ENCODE measurements around the gene BTBD10. TPM values are rescaled to one million over a fixed set of nuclear protein-coding genes. Genes with fewer than 3 reads are reported as not detected.

Gene BTBD10
- 10 to 100 TPM; 16.1 to 24.9 TPM for polyA plus RNA-seq

DNA sequence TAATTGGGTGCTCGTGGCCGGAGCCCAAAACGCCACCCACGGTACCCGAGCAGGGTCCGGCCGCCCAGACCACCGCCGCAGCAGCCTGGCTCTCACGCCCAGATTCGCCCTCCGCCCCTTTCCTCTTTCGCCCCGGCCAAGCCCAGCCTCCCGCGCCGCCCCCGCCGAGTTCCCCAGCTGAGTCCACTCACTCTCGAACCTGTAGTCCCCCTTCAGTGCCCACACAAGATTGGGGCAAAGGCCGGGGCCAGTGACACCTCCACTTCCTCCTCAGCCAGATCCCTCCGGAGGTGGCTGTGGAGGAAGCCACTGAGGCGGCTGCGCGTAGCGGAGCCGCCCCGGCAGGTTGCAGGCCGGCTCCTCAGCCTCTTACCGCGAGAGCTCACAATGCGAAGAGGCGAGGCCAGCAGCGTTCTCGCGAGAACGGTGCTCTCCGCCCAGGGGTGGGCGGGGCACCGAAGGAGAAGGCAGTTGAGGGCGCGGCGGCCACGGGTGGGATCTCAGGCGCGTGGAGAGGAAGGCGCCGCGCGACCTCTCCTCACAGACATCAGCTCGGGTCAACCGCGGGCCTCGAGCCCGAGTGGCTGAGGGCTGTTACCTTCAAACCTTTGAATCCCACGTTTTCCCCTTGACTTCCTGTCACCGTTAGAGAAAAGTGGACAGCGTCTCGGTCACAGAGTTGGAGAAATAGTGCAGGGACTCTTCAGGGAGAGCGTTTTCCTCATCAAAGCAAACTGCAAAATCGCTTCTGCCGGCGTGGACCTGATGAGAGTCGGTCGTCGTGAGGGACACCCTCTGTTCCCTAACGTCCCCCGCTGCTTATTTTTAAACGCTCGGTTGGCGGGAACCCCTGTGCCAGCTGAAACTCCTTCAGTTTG is at the start of gene BTBD10:
Gene BTBD10 (minus strand): TSS at position 322 of the 878 bp plus-strand sequence. CDS start 18,098 bp downstream, outside the sequence.
- H3K27me3 ChIP-seq (ENCODE audit: control insufficient read depth in 1 of 2, insufficient read depth in 2 of 2, low read length in 2 of 2): no peaks in the 10 kb centered on the region
- WGBS, 2 donors: 0% methylated on average over 71 of the region's 71 CpGs
- H3K4me3 ChIP-seq (ENCODE audit: low read depth in 1 of 2, low read length in 2 of 2): peak within 1 kb of the TSS; percentile 90 to 95
- H3K36me3 ChIP-seq (ENCODE audit: control insufficient read depth in 2 of 2, insufficient read depth in 2 of 2, low read length in 1 of 2): no peaks in the 10 kb centered on the region
- H3K9me3 ChIP-seq (ENCODE audit: control insufficient read depth in 2 of 2, insufficient read depth in 1 of 2, low read depth in 1 of 2, low read length in 1 of 2): no peaks in the 10 kb centered on the region
- H3K4me1 ChIP-seq (ENCODE audit: control insufficient read depth in 2 of 2, insufficient read depth in 2 of 2, low read length in 1 of 2): no peaks in the 10 kb centered on the region
- peak within 1 kb of the TSS; percentile 93 to 94 for H3K27ac ChIP-seq (ENCODE audit: low read depth in 2 of 2, low read length in 1 of 2)

DNA sequence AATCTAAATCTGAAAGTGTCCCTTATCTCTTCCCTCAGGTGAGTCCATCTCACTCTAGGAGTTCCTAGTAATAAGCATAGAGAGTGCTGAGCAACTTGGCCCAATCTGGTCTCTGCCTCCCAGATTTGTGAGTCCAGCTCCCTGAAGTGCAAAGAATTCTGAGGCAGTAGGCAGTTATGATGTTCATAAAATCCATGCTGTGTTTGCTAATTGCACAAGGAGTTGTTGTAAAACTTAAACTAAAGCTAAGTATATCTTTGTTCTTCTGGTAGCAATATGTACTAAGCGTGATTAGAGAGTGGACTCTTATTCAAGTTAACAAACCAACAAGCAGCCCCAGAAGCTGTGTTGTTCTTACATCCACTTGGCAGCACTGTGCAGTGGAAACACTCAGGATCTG is 40.4 kb upstream of the BTBD10 start:
- Histone ChIP-seq H3K27ac (ENCODE audit: low read depth in 2 of 2, low read length in 1 of 2) (no peak overlapping the region), H3K4me1 (ENCODE audit: control insufficient read depth in 2 of 2, insufficient read depth in 2 of 2, low read length in 1 of 2) (no peaks in the 10 kb centered on the region), H3K9me3 (ENCODE audit: control insufficient read depth in 2 of 2, insufficient read depth in 1 of 2, low read depth in 1 of 2, low read length in 1 of 2) (no peaks in the 10 kb centered on the region), H3K4me3 (ENCODE audit: low read depth in 1 of 2, low read length in 2 of 2) (no peak overlapping the region), H3K36me3 (ENCODE audit: control insufficient read depth in 2 of 2, insufficient read depth in 2 of 2, low read length in 1 of 2) (no peaks in the 10 kb centered on the region), H3K27me3 (ENCODE audit: control insufficient read depth in 1 of 2, insufficient read depth in 2 of 2, low read length in 2 of 2) (no peaks in the 10 kb centered on the region)
- WGBS, 2 donors: 88 to 93% methylated on average over 1 of the region's 1 CpG

DNA sequence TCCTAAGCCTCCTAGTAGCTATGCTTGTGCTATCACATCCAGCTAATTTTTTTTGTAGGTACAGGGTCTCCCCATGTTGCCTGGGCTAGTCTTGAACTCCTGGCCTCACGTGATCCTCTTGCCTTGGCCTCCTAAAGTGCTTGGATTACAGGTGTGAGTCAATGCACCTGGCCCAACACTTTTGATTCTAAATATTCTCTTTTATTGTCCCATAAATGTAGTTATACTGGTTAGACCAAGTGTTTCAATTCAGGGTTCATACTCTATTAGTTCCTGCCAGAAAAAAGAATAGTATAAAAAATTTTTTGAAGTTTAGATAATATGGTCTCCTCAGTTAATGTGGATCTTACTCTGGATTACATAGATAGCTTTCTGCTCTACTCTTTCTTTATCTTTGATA is 39.5 kb upstream of the BTBD10 start:
- Histone ChIP-seq H3K4me1 (ENCODE audit: control insufficient read depth in 2 of 2, insufficient read depth in 2 of 2, low read length in 1 of 2) (no peaks in the 10 kb centered on the region), H3K27ac (ENCODE audit: low read depth in 2 of 2, low read length in 1 of 2) (no peak overlapping the region), H3K9me3 (ENCODE audit: control insufficient read depth in 2 of 2, insufficient read depth in 1 of 2, low read depth in 1 of 2, low read length in 1 of 2) (no peaks in the 10 kb centered on the region), H3K36me3 (ENCODE audit: control insufficient read depth in 2 of 2, insufficient read depth in 2 of 2, low read length in 1 of 2) (no peaks in the 10 kb centered on the region), H3K27me3 (ENCODE audit: control insufficient read depth in 1 of 2, insufficient read depth in 2 of 2, low read length in 2 of 2) (no peaks in the 10 kb centered on the region), H3K4me3 (ENCODE audit: low read depth in 1 of 2, low read length in 2 of 2) (no peak overlapping the region)
- 53 to 61% methylated on average over 1 of the region's 1 CpG for WGBS, 2 donors

DNA sequence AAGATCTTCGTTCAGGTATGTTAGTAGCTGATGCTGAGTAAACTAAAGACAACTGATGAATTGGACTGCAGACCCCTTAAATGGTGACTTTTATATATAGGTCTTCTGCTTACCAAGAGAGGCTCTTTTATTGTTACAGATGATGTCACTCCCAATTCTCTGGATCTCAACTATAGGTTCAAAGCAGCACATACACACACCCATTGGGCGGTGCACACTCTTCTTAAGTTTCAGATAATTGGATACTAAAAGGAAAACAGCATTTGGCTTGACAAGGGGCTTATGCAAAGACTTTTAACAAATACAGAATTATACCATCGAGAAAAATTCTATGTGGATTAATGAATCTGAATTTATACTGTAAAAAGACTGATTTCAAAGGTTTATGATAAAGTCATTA is 32.9 kb upstream of the BTBD10 start, which contains the start of gene PTH:
Gene PTH (minus strand): TSS at position 69 of the 400 bp plus-strand sequence. CDS start 3,142 bp downstream, outside the sequence.
- no peaks in the 10 kb centered on the region for H3K9me3 ChIP-seq (ENCODE audit: control insufficient read depth in 2 of 2, insufficient read depth in 1 of 2, low read depth in 1 of 2, low read length in 1 of 2)
- no peaks in the 10 kb centered on the region for H3K36me3 ChIP-seq (ENCODE audit: control insufficient read depth in 2 of 2, insufficient read depth in 2 of 2, low read length in 1 of 2)
- no peaks in the 10 kb centered on the region for H3K4me1 ChIP-seq (ENCODE audit: control insufficient read depth in 2 of 2, insufficient read depth in 2 of 2, low read length in 1 of 2)
- WGBS, 2 donors: 78 to 80% methylated on average over 3 of the region's 3 CpGs
- H3K27ac ChIP-seq (ENCODE audit: low read depth in 2 of 2, low read length in 1 of 2): no peak within 1 kb of the TSS
- no peak within 1 kb of the TSS for H3K4me3 ChIP-seq (ENCODE audit: low read depth in 1 of 2, low read length in 2 of 2)
- H3K27me3 ChIP-seq (ENCODE audit: control insufficient read depth in 1 of 2, insufficient read depth in 2 of 2, low read length in 2 of 2): no peaks in the 10 kb centered on the region

DNA sequence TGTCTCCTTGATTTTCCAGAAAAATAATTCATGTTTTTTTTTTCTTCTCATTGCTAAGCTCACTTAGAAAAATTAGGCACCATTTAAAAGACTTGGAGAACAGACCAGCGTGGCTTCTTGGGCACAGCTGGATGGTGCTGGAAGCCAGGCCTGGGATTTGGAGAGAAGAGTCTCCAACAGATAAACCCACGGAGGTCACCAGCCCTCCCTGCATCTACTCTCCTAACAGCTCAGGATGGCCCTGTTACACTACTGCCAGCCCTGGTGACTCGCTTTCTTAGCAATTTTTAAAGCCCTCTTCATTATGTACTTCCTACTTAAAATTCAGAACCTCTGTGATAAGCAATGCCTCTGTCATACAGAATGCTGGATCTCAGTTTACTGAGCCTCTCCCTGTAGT is 31.0 kb upstream of the BTBD10 start:
- Histone ChIP-seq H3K4me1 (ENCODE audit: control insufficient read depth in 2 of 2, insufficient read depth in 2 of 2, low read length in 1 of 2) (no peaks in the 10 kb centered on the region), H3K27ac (ENCODE audit: low read depth in 2 of 2, low read length in 1 of 2) (no peak overlapping the region), H3K9me3 (ENCODE audit: control insufficient read depth in 2 of 2, insufficient read depth in 1 of 2, low read depth in 1 of 2, low read length in 1 of 2) (no peaks in the 10 kb centered on the region), H3K4me3 (ENCODE audit: low read depth in 1 of 2, low read length in 2 of 2) (no peak overlapping the region), H3K36me3 (ENCODE audit: control insufficient read depth in 2 of 2, insufficient read depth in 2 of 2, low read length in 1 of 2) (no peaks in the 10 kb centered on the region), H3K27me3 (ENCODE audit: control insufficient read depth in 1 of 2, insufficient read depth in 2 of 2, low read length in 2 of 2) (no peaks in the 10 kb centered on the region)
- WGBS, 2 donors: 56 to 58% methylated on average over 3 of the region's 3 CpGs

DNA sequence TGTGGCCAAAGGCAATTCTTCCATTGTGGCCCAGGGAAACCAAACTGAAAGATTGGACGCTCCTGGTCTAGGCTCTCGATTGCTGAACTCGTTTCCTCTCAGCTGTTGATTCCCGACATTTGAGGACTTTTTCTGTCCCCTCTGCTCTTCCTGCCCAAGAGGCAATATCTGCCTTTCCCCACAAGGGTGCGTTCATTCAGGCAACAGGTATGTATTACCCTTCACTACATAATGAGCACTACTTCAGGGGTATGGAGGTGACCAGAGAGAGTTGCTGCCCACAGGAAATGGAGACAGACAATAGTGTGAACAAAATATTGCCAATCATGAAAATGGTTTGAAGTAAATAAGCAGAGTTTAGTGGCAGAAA is 24.6 kb upstream of the BTBD10 start:
- H3K36me3 ChIP-seq (ENCODE audit: control insufficient read depth in 2 of 2, insufficient read depth in 2 of 2, low read length in 1 of 2): no peaks in the 10 kb centered on the region
- no peaks in the 10 kb centered on the region for H3K27me3 ChIP-seq (ENCODE audit: control insufficient read depth in 1 of 2, insufficient read depth in 2 of 2, low read length in 2 of 2)
- no peak overlapping the region for H3K27ac ChIP-seq (ENCODE audit: low read depth in 2 of 2, low read length in 1 of 2)
- no peak overlapping the region for H3K4me3 ChIP-seq (ENCODE audit: low read depth in 1 of 2, low read length in 2 of 2)
- H3K4me1 ChIP-seq (ENCODE audit: control insufficient read depth in 2 of 2, insufficient read depth in 2 of 2, low read length in 1 of 2): peaks cover 0 to 3% of the 10 kb centered on the region in 2 donors
- H3K9me3 ChIP-seq (ENCODE audit: control insufficient read depth in 2 of 2, insufficient read depth in 1 of 2, low read depth in 1 of 2, low read length in 1 of 2): no peaks in the 10 kb centered on the region
- WGBS, 2 donors: 58 to 62% methylated on average over 5 of the region's 5 CpGs

DNA sequence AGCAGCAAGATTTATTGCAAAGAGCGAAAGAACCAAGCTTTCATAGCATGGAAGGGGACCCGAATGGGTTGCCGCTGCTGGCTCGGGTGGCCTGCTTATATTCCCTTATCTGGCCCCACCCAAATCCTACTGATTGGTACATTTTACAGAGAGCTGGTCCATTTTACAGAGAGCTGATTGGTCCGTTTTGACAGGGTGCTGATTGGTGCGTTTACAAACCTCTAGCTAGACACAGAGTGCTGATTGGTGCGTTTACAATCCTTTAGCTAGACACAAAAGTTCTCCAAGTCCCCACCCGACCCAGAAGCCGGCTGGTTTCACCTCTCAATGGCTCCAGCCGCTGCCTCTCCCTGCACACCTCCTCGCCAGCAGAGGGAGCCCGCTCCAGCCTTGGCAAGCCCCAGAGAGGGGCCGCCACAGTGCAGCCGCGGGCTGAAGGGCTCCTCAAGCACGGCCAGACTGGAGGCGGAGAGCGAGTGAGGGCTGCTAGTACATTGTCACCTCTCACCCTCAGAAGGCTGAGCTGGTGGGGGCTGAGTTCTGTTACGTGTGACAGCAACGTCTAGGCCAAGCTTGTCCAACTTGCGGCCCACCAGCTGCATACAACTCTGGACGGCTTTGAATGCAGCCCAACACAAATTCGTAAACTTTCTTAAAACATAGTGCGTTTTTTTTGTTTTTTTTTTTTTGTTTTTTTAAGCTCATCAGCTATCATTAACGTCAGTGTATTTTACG is 24.1 kb upstream of the BTBD10 start:
- Histone ChIP-seq H3K27me3 (ENCODE audit: control insufficient read depth in 1 of 2, insufficient read depth in 2 of 2, low read length in 2 of 2) (no peaks in the 10 kb centered on the region), H3K36me3 (ENCODE audit: control insufficient read depth in 2 of 2, insufficient read depth in 2 of 2, low read length in 1 of 2) (no peaks in the 10 kb centered on the region), H3K9me3 (ENCODE audit: control insufficient read depth in 2 of 2, insufficient read depth in 1 of 2, low read depth in 1 of 2, low read length in 1 of 2) (no peaks in the 10 kb centered on the region), H3K4me1 (ENCODE audit: control insufficient read depth in 2 of 2, insufficient read depth in 2 of 2, low read length in 1 of 2) (peaks cover 0 to 3% of the 10 kb centered on the region in 2 donors), H3K4me3 (ENCODE audit: low read depth in 1 of 2, low read length in 2 of 2) (no peak overlapping the region), H3K27ac (ENCODE audit: low read depth in 2 of 2, low read length in 1 of 2) (no peak overlapping the region)
- 55 to 62% methylated on average over 26 of the region's 26 CpGs for WGBS, 2 donors

DNA sequence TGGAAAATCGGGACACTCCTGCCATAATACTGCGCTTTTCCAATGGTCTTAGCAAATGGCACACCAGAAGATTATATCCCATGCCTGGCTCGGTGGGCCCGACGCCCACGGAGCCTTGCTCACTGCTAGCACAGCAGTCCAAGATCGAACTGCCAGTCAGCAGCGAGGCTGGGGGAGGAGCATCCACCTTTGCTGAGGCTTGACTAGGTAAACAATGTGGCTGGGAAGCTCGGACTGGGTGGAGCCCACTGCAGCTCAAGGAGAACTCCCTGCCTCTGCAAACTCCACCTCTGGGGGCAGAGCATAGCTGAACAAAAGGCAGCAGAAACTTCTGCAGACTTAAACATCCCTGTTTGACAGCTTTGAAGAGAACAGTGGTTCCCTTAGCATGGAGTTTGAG is 17.2 kb upstream of the BTBD10 start:
- Histone ChIP-seq H3K27ac (ENCODE audit: low read depth in 2 of 2, low read length in 1 of 2) (no peak overlapping the region), H3K9me3 (ENCODE audit: control insufficient read depth in 2 of 2, insufficient read depth in 1 of 2, low read depth in 1 of 2, low read length in 1 of 2) (peaks cover 0 to 4% of the 10 kb centered on the region in 2 donors), H3K4me3 (ENCODE audit: low read depth in 1 of 2, low read length in 2 of 2) (no peak overlapping the region), H3K36me3 (ENCODE audit: control insufficient read depth in 2 of 2, insufficient read depth in 2 of 2, low read length in 1 of 2) (no peaks in the 10 kb centered on the region), H3K4me1 (ENCODE audit: control insufficient read depth in 2 of 2, insufficient read depth in 2 of 2, low read length in 1 of 2) (no peaks in the 10 kb centered on the region), H3K27me3 (ENCODE audit: control insufficient read depth in 1 of 2, insufficient read depth in 2 of 2, low read length in 2 of 2) (no peaks in the 10 kb centered on the region)
- 79 to 82% methylated on average over 9 of the region's 9 CpGs for WGBS, 2 donors

DNA sequence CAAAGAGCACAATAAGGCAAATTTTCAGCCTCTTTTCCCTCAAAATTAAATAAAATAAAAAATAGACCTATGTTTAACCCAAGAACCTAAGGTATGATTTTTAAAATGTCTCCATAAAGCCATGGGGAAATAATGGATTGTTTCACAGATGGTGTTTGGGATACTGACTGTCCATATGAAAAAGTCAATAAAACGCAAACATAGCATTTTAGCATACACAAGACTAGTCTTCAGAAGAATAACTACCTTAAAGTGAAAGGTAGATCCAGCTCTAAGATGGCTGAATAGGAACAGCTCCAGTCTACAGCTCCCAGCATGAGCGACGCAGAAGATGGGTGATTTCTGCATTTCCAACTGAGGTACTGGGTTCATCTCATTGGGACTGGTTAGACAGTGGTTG is 16.7 kb upstream of the BTBD10 start:
- 93 to 95% methylated on average over 3 of the region's 3 CpGs for WGBS, 2 donors
- Histone ChIP-seq H3K27ac (ENCODE audit: low read depth in 2 of 2, low read length in 1 of 2) (no peak overlapping the region), H3K4me3 (ENCODE audit: low read depth in 1 of 2, low read length in 2 of 2) (no peak overlapping the region)

More for the DNA sequence above, 16.7 kb upstream of the BTBD10 start:
- Histone ChIP-seq H3K36me3 (ENCODE audit: control insufficient read depth in 2 of 2, insufficient read depth in 2 of 2, low read length in 1 of 2) (no peaks in the 10 kb centered on the region), H3K9me3 (ENCODE audit: control insufficient read depth in 2 of 2, insufficient read depth in 1 of 2, low read depth in 1 of 2, low read length in 1 of 2) (peaks cover 0 to 4% of the 10 kb centered on the region in 2 donors), H3K4me1 (ENCODE audit: control insufficient read depth in 2 of 2, insufficient read depth in 2 of 2, low read length in 1 of 2) (no peaks in the 10 kb centered on the region), H3K27me3 (ENCODE audit: control insufficient read depth in 1 of 2, insufficient read depth in 2 of 2, low read length in 2 of 2) (no peaks in the 10 kb centered on the region)

All from esophagus (tissue), 2 donors.